NCI-H524 treated with DMSO at 0.1 percent for 48 hours (cell line): ENCODE results near the gene SGK1.
"Not testable (repeated sequence)": the region's sequence is repeated elsewhere in the genome, so short reads cannot be mapped to it uniquely, and the experiment has no call there.

Source experiments
- DNase-seq: peaks from one replicate; lab custom pipeline; 2025; lab: John Stamatoyannopoulos, UW

The SGK1 gene

GRCh38 chr6:134304381-134304780 is 13.5 kb downstream of the SGK1 start:
- not testable (repeated sequence) for DNase-seq

GRCh38 chr6:134303891-134304290 is 14.0 kb downstream of the SGK1 start:
- DNase-seq, result no peak

- DNase-seq, result no peak
Measured at GRCh38 chr6:134299236-134299635, 18.7 kb downstream of the SGK1 start.

GRCh38 chr6:134296762-134297161 is 21.1 kb downstream of the SGK1 start:
- DNase-seq, result no peak

GRCh38 chr6:134295953-134296553 is 21.9 kb downstream of the SGK1 start:
- peak; percentile 35 for DNase-seq

GRCh38 chr6:134293659-134294161 is 24.2 kb downstream of the SGK1 start:
- no peak for DNase-seq

- DNase-seq, result no peak
Measured at GRCh38 chr6:134291156-134291555, 26.8 kb downstream of the SGK1 start.

- no peak for DNase-seq
Measured at GRCh38 chr6:134289204-134289575, 28.7 kb downstream of the SGK1 start.

- no peak for DNase-seq
Measured at GRCh38 chr6:134288538-134289203, 29.2 kb downstream of the SGK1 start.

GRCh38 chr6:134287859-134288537 is 29.9 kb downstream of the SGK1 start:
- no peak for DNase-seq

GRCh38 chr6:134282816-134283215 is 35.1 kb downstream of the SGK1 start:
- no peak for DNase-seq

- DNase-seq, result no peak
Measured at GRCh38 chr6:134281388-134281787, 36.5 kb downstream of the SGK1 start.

- DNase-seq, result no peak
Measured at GRCh38 chr6:134278000-134278399, 39.9 kb downstream of the SGK1 start.

- DNase-seq, result not testable (repeated sequence)
Measured at GRCh38 chr6:134276891-134277377, 41.0 kb downstream of the SGK1 start.

- DNase-seq, result no peak
Measured at GRCh38 chr6:134272374-134272773, 45.5 kb downstream of the SGK1 start.

GRCh38 chr6:134267917-134268361 is 50.0 kb downstream of the SGK1 start:
- DNase-seq, result no peak

GRCh38 chr6:134266776-134267175 is 51.1 kb downstream of the SGK1 start:
- DNase-seq, result no peak

GRCh38 chr6:134261766-134262165 is 56.1 kb downstream of the SGK1 start:
- no peak for DNase-seq

- DNase-seq, result no peak
Measured at GRCh38 chr6:134258849-134259306, 59.0 kb downstream of the SGK1 start.

GRCh38 chr6:134257516-134257915 is 60.4 kb downstream of the SGK1 start:
- DNase-seq, result no peak

GRCh38 chr6:134256862-134257261 is 61.0 kb downstream of the SGK1 start:
- DNase-seq, result no peak

GRCh38 chr6:134255280-134255679 is 62.6 kb downstream of the SGK1 start:
- DNase-seq, result not testable (repeated sequence)

GRCh38 chr6:134254118-134254517 is 63.8 kb downstream of the SGK1 start:
- DNase-seq, result no peak
